GM23338 (cell line): ENCODE data around the gene KIRREL3. TPM values are rescaled to one million over a fixed set of nuclear protein-coding genes. Genes with fewer than 3 reads are reported as not detected.
A peak's percentile ranks its signal among the peaks of the same experiment; 100 is the strongest.

ENCODE experiments used
- ATAC-seq: fragments of 200-7000 bp; cut with Tn5 transposase; 3 replicates; pipeline ENCODE4 v1.9.1; 2020
- DNase-seq: peaks from one replicate; pipeline ENCODE4 v3.0.0-alpha.2; 2015; ENCODE audit warnings: low spot score
- H2AFZ ChIP-seq: fragments of 200-600 bp; sonication (generic); 2 replicates; pipeline ENCODE4 v1.8.0; 2016; ENCODE audit warnings: antibody characterized with exemption, mild to moderate bottlenecking, moderate library complexity
- H3F3A ChIP-seq: fragments of 200-600 bp; sonication (generic); replicated peaks from 2 replicates; pipeline ENCODE4 v1.8.0; 2017; ENCODE audit warnings: antibody characterized with exemption, mixed run types, low read depth
- H3K27ac ChIP-seq: fragments of 200-600 bp; sonication (generic); 2 replicates; pipeline ENCODE4 v1.6.1; 2016; ENCODE audit warnings: low read depth
- H3K27me3 ChIP-seq: fragments of 200-600 bp; sonication (generic); 2 replicates; pipeline ENCODE4 v1.8.0; 2016; ENCODE audit warnings: mild to moderate bottlenecking, mixed run types, moderate library complexity; ENCODE audit not compliant: insufficient read depth
- H3K36me3 ChIP-seq: fragments of 200-600 bp; sonication (generic); 2 replicates; pipeline ENCODE4 v1.8.0; 2016; ENCODE audit warnings: mild to moderate bottlenecking; ENCODE audit not compliant: insufficient read depth
- H3K4me1 ChIP-seq: fragments of 200-600 bp; sonication (generic); 2 replicates; pipeline ENCODE4 v1.8.0; 2016; ENCODE audit warnings: mild to moderate bottlenecking, moderate library complexity; ENCODE audit not compliant: insufficient read depth
- H3K4me2 ChIP-seq: fragments of 200-600 bp; sonication (generic); 2 replicates; pipeline ENCODE4 v1.7.1; 2017; ENCODE audit warnings: mixed run types
- H3K4me3 ChIP-seq: fragments of 200-600 bp; sonication (generic); 2 replicates; pipeline ENCODE4 v1.6.1; 2016; ENCODE audit warnings: mixed run types
- H3K79me2 ChIP-seq: fragments of 200-600 bp; sonication (generic); replicated peaks from 2 replicates; pipeline ENCODE4 v1.8.0; 2017; ENCODE audit warnings: mild to moderate bottlenecking; ENCODE audit not compliant: insufficient read depth
- H3K9me2 ChIP-seq: fragments of 200-600 bp; sonication (generic); 2 replicates; pipeline ENCODE4 v1.8.0; 2017; ENCODE audit not compliant: insufficient read depth
- H4K20me1 ChIP-seq: fragments of 200-600 bp; sonication (generic); replicated peaks from 2 replicates; pipeline ENCODE4 v1.8.0; 2017; ENCODE audit warnings: mild to moderate bottlenecking; ENCODE audit not compliant: insufficient read depth
- H3K27ac Mint-ChIP-seq: 2 replicates; pipeline ENCODE4 v1.8.0; 2020; ENCODE audit warnings: inconsistent platforms, mild to moderate bottlenecking, moderate library complexity, mixed read lengths
- H3K27me3 Mint-ChIP-seq: 3 replicates; pipeline ENCODE4 v1.8.0; 2022; ENCODE audit warnings: low read depth, mild to moderate bottlenecking, moderate library complexity, mixed read lengths, inconsistent platforms; ENCODE audit not compliant: insufficient read depth, poor library complexity
- H3K36me3 Mint-ChIP-seq: 3 replicates; pipeline ENCODE4 v1.8.0; 2021; ENCODE audit warnings: low read depth, mild to moderate bottlenecking, inconsistent platforms, moderate library complexity, mixed read lengths
- H3K4me1 Mint-ChIP-seq: 3 replicates; pipeline ENCODE4 v1.8.0; 2020; ENCODE audit warnings: mild to moderate bottlenecking, inconsistent platforms, mixed read lengths
- H3K4me3 Mint-ChIP-seq: 3 replicates; pipeline ENCODE4 v1.8.0; 2021; ENCODE audit warnings: moderate library complexity, mild to moderate bottlenecking, inconsistent platforms, mixed read lengths
- H3K9me3 Mint-ChIP-seq: 3 replicates; pipeline ENCODE4 v1.8.0; 2020; ENCODE audit warnings: moderate library complexity, mild to moderate bottlenecking, inconsistent platforms, mixed read lengths
- CREB1 ChIP-seq: fragments of 250-450 bp; sonication (Bioruptor Pico); IDR thresholded peaks from 2 replicates; pipeline ENCODE4 v1.5.0; 2020; ENCODE audit warnings: low read depth, mild to moderate bottlenecking, moderate library complexity
- POLR2AphosphoS5 ChIP-seq: IDR thresholded peaks from 2 replicates; pipeline ENCODE4 v1.6.1; 2016; ENCODE audit warnings: antibody characterized with exemption, low read depth
- STAT1 ChIP-seq: IDR thresholded peaks from one replicate; pipeline ENCODE4 v1.6.1; 2016; ENCODE audit warnings: antibody characterized with exemption; ENCODE audit not compliant: unreplicated experiment
- ZNF114 ChIP-seq: fragments of 250-450 bp; sonication (Bioruptor Pico); IDR thresholded peaks from 2 replicates; pipeline ENCODE4 v1.5.0; 2020; ENCODE audit warnings: mild to moderate bottlenecking, moderate library complexity
- polyA plus RNA-seq: library from polyadenylated mRNA; unstranded; fragments of >200 nt; fragmentation: Nextera tagmentation; extraction: Ambion mirVana; gene quantifications from 2 replicates; pipeline ENCODE4 v1.2.1, GENCODE V29; 2016
- total RNA-seq: library from RNA; depleted of rRNA; stranded (reverse); fragments of >200 nt; shearing (Covaris generic); gene quantifications from 2 replicates; pipeline ENCODE4 v1.2.3, GENCODE V29; 2014
- TF ChIP-seq, protein P1 (sequence below): IDR thresholded peaks from 2 replicates; pipeline ENCODE4 v1.6.1; 2016; ENCODE audit warnings: antibody characterized with exemption
- TF ChIP-seq, protein P2 (sequence below): fragments of 250-450 bp; sonication (Bioruptor Pico); IDR thresholded peaks from 2 replicates; pipeline ENCODE4 v1.5.0; 2020; ENCODE audit warnings: mild to moderate bottlenecking, moderate library complexity
- TF ChIP-seq, protein P3 (sequence below), 2 experiments: fragments of 200-600 bp in 1 of 2; sonication (generic) in 1 of 2; conservative IDR thresholded peaks; 2 replicates each; pipeline versions ENCODE4 v1.5.1 to v1.6.1; 2016 to 2017; ENCODE audit warnings: antibody characterized with exemption in 2 of 2, low read depth in 2 of 2, mild to moderate bottlenecking in 2 of 2, moderate library complexity in 1 of 2

The KIRREL3 gene
- total and polyA plus RNA-seq, 2 experiments from 2014 or later = 0.13 to 1.5 TPM

DNA sequence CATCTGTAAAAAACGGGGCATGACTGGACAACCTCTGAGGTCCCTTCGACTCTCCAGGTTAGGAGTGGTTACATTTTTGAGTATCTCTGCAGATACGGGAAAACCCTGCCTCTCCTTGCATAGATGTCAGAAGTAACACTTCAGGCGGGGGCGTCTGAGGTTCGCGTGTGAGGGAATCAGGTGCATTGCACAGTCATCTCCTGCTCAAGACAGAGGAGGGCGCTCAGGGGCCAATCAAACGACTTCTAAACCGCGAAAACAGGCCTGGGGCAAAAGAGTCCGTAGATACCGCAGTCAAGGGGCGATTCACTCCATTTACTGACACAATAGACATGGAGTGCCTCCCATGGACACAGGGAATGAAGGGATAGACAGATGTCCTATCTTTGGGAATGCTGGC, 31.7 kb downstream of the KIRREL3 start:
- H2AFZ ChIP-seq = peak overlapping the region; percentile 86
- H3K36me3 Mint-ChIP-seq = peaks cover 13% of the 10 kb centered on the region
- 0 out of 2 replicates have a peak, but pooled peaks cover 5% of the 10 kb centered on the region for H3K4me1 ChIP-seq

DNA sequence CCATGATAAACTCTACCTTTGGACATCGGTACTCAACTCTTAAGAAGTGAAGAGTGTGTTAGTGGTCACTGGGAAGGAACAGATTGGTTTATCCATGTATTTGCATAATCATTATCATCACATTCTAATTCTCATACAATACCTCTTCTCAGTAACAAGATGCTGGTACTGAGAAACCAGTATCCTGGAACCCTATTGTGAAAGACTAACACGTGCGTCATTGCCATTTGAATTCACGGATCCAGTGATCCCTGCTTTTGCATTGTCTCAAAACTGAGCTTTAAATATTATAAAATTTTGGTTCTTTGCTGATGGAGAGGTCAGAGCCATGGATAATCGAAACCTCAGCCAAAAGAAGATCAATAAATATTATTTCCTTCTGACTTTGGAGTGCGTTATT, 35.2 kb downstream of the KIRREL3 start:
- Histone ChIP-seq H3K4me3 (no peak overlapping the region), H3K9me2 (peaks cover 5% of the 10 kb centered on the region; the same call in 1 of the 2 replicates), H4K20me1 (no peaks in the 10 kb centered on the region), H3K27ac (no peak overlapping the region), H3K4me1 (0 out of 2 replicates have a peak, but pooled peaks cover 5% of the 10 kb centered on the region), H2AFZ (no peak overlapping the region), H3F3A (no peaks in the 10 kb centered on the region; the same call in 1 of the 2 replicates), H3K27me3 (no peaks in the 10 kb centered on the region), H3K4me2 (no peak overlapping the region), H3K79me2 (no peaks in the 10 kb centered on the region), H3K36me3 (no peaks in the 10 kb centered on the region)
- ATAC-seq (no peak), DNase-seq (no peak)
- Mint-ChIP-seq H3K9me3 (no peaks in the 10 kb centered on the region), H3K27ac (no peak overlapping the region), H3K27me3 (peaks cover 2% of the 10 kb centered on the region), H3K36me3 (no peaks in the 10 kb centered on the region), H3K4me1 (peaks cover 15% of the 10 kb centered on the region), H3K4me3 (no peak overlapping the region)
- TF ChIP-seq POLR2AphosphoS5 (no peak), ZNF114 (CRISPR knock-in tag) (no peak), CREB1 (CRISPR knock-in tag) (no peak), STAT1 (no peak)
- TF ChIP-seq, protein P1, sequence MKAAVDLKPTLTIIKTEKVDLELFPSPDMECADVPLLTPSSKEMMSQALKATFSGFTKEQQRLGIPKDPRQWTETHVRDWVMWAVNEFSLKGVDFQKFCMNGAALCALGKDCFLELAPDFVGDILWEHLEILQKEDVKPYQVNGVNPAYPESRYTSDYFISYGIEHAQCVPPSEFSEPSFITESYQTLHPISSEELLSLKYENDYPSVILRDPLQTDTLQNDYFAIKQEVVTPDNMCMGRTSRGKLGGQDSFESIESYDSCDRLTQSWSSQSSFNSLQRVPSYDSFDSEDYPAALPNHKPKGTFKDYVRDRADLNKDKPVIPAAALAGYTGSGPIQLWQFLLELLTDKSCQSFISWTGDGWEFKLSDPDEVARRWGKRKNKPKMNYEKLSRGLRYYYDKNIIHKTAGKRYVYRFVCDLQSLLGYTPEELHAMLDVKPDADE = no peak
- TF ChIP-seq, protein P2, sequence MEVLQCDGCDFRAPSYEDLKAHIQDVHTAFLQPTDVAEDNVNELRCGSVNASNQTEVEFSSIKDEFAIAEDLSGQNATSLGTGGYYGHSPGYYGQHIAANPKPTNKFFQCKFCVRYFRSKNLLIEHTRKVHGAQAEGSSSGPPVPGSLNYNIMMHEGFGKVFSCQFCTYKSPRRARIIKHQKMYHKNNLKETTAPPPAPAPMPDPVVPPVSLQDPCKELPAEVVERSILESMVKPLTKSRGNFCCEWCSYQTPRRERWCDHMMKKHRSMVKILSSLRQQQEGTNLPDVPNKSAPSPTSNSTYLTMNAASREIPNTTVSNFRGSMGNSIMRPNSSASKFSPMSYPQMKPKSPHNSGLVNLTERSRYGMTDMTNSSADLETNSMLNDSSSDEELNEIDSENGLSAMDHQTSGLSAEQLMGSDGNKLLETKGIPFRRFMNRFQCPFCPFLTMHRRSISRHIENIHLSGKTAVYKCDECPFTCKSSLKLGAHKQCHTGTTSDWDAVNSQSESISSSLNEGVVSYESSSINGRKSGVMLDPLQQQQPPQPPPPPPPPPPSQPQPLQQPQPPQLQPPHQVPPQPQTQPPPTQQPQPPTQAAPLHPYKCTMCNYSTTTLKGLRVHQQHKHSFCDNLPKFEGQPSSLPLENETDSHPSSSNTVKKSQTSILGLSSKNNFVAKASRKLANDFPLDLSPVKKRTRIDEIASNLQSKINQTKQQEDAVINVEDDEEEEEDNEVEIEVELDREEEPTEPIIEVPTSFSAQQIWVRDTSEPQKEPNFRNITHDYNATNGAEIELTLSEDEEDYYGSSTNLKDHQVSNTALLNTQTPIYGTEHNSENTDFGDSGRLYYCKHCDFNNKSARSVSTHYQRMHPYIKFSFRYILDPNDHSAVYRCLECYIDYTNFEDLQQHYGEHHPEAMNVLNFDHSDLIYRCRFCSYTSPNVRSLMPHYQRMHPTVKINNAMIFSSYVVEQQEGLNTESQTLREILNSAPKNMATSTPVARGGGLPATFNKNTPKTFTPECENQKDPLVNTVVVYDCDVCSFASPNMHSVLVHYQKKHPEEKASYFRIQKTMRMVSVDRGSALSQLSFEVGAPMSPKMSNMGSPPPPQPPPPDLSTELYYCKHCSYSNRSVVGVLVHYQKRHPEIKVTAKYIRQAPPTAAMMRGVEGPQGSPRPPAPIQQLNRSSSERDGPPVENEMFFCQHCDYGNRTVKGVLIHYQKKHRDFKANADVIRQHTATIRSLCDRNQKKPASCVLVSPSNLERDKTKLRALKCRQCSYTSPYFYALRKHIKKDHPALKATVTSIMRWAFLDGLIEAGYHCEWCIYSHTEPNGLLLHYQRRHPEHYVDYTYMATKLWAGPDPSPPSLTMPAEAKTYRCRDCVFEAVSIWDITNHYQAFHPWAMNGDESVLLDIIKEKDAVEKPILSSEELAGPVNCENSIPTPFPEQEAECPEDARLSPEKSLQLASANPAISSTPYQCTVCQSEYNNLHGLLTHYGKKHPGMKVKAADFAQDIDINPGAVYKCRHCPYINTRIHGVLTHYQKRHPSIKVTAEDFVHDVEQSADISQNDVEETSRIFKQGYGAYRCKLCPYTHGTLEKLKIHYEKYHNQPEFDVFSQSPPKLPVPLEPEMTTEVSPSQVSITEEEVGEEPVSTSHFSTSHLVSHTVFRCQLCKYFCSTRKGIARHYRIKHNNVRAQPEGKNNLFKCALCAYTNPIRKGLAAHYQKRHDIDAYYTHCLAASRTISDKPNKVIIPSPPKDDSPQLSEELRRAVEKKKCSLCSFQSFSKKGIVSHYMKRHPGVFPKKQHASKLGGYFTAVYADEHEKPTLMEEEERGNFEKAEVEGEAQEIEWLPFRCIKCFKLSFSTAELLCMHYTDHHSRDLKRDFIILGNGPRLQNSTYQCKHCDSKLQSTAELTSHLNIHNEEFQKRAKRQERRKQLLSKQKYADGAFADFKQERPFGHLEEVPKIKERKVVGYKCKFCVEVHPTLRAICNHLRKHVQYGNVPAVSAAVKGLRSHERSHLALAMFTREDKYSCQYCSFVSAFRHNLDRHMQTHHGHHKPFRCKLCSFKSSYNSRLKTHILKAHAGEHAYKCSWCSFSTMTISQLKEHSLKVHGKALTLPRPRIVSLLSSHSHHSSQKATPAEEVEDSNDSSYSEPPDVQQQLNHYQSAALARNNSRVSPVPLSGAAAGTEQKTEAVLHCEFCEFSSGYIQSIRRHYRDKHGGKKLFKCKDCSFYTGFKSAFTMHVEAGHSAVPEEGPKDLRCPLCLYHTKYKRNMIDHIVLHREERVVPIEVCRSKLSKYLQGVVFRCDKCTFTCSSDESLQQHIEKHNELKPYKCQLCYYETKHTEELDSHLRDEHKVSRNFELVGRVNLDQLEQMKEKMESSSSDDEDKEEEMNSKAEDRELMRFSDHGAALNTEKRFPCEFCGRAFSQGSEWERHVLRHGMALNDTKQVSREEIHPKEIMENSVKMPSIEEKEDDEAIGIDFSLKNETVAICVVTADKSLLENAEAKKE (CRISPR knock-in tag) = no peak

More for the DNA sequence above, 31.7 kb downstream of the KIRREL3 start:
- Histone ChIP-seq H4K20me1 (no peaks in the 10 kb centered on the region), H3K9me2 (0 out of 2 replicates have a peak, but pooled peaks cover 4% of the 10 kb centered on the region), H3F3A (no peaks in the 10 kb centered on the region; the same call in 1 of the 2 replicates), H3K4me2 (peak overlapping the region; percentile 59), H3K27ac (peak overlapping the region; percentile 17; the same call in 1 of the 2 replicates), H3K79me2 (no peaks in the 10 kb centered on the region), H3K4me3 (no peak overlapping the region), H3K27me3 (no peaks in the 10 kb centered on the region), H3K36me3 (no peaks in the 10 kb centered on the region; the same call in 1 of the 2 replicates)
- peaks cover 12% of the 10 kb centered on the region for H3K9me3 Mint-ChIP-seq
- ATAC-seq (peak; percentile 94), DNase-seq (peak; percentile 89)
- peaks cover 2% of the 10 kb centered on the region for H3K27me3 Mint-ChIP-seq
- no peak overlapping the region for H3K4me3 Mint-ChIP-seq
- TF ChIP-seq, protein P3, sequence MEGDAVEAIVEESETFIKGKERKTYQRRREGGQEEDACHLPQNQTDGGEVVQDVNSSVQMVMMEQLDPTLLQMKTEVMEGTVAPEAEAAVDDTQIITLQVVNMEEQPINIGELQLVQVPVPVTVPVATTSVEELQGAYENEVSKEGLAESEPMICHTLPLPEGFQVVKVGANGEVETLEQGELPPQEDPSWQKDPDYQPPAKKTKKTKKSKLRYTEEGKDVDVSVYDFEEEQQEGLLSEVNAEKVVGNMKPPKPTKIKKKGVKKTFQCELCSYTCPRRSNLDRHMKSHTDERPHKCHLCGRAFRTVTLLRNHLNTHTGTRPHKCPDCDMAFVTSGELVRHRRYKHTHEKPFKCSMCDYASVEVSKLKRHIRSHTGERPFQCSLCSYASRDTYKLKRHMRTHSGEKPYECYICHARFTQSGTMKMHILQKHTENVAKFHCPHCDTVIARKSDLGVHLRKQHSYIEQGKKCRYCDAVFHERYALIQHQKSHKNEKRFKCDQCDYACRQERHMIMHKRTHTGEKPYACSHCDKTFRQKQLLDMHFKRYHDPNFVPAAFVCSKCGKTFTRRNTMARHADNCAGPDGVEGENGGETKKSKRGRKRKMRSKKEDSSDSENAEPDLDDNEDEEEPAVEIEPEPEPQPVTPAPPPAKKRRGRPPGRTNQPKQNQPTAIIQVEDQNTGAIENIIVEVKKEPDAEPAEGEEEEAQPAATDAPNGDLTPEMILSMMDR (conservative IDR thresholded peaks at IDR 0.05; ENCODE audit: low read depth in 2 of 2) = peak; percentile 48 to 78
- TF ChIP-seq, protein P1 = no peak
- H3K27ac Mint-ChIP-seq = no peak overlapping the region
- peaks cover 19% of the 10 kb centered on the region for H3K4me1 Mint-ChIP-seq
